Esophagus squamous epithelium (tissue), 5 donors: ENCODE data around the gene ZNF518A. TPM values are rescaled to one million over a fixed set of nuclear protein-coding genes. Genes with fewer than 3 reads are reported as not detected.

Source experiments
- DNase-seq: peaks from one replicate; lab custom pipeline; 2025; lab: John Stamatoyannopoulos, UW
- H3K27ac ChIP-seq, 4 donors: fragments of 200-600 bp; sonication (generic); one replicate each; pipeline ENCODE4 v1.5.1; 2016 to 2019; ENCODE audit warnings: mild to moderate bottlenecking in 1 of 4
- H3K27me3 ChIP-seq, 4 donors: fragments of 200-600 bp; sonication (generic); 1 replicate in 3 of 4; 2 replicates in 1 of 4; pipeline versions ENCODE4 v1.5.1 to v1.6.0; 2017 to 2021; ENCODE audit warnings: antibody characterized with exemption in 1 of 4
- H3K36me3 ChIP-seq, 3 donors: fragments of 200-600 bp; sonication (generic); one replicate each; pipeline ENCODE4 v1.5.1; 2016 to 2019
- H3K4me1 ChIP-seq, 3 donors: fragments of 200-600 bp; sonication (generic); one replicate each; pipeline ENCODE4 v1.5.1; 2017 to 2019
- H3K4me3 ChIP-seq, 4 donors: fragments of 200-600 bp; sonication (generic); 1 replicate in 3 of 4; 2 replicates in 1 of 4; pipeline ENCODE4 v1.5.1; 2016 to 2019; ENCODE audit warnings: mild to moderate bottlenecking in 2 of 4, moderate library complexity in 1 of 4
- H3K9me3 ChIP-seq, 3 donors: fragments of 200-600 bp; sonication (generic); one replicate each; pipeline ENCODE4 v1.5.1; 2016 to 2019
- CTCF ChIP-seq, 6 experiments: fragments of 450-650 bp in 4 of 6; fragments of 200-600 bp in 2 of 6; sonication (generic) in 2 of 6; IDR thresholded peaks; one replicate each; pipeline ENCODE4 v1.5.1; 2016 to 2019; ENCODE audit warnings: antibody characterized with exemption in 6 of 6, mild to moderate bottlenecking in 4 of 6, moderate library complexity in 4 of 6
- POLR2A ChIP-seq, 4 donors: fragments of 450-650 bp; IDR thresholded peaks; one replicate each; pipeline ENCODE4 v1.6.1; 2017; ENCODE audit warnings: antibody characterized with exemption in 4 of 4, mild to moderate bottlenecking in 4 of 4, moderate library complexity in 3 of 4
- WGBS, 2 donors: methylation state at CpG; one replicate each; pipeline ENCODE4 v1.1.5; 2018; 5-methylcytosine and 5-hydroxymethylcytosine counted together
- intact Hi-C: fragments of 100-400 bp; cut with DNase I; formaldehyde crosslinking; loops from one replicate; pipeline ENCODE4 v1.15.0; 2022
- total RNA-seq, 4 donors: library from RNA; depleted of rRNA; stranded (reverse); fragments of >200 nt; gene quantifications; one replicate each; pipeline ENCODE4 v1.1.0, GENCODE V29; 2016
- donor health status: DM: yes; HTN: yes; CAD: no.

Gene ZNF518A
- total RNA-seq, 4 donors from 2014 or later, result 8.3 to 16.4 (median 12.1) TPM

GRCh38 chr10:96096958-96097357, 33.1 kb upstream of the ZNF518A start:
- no peak for TF ChIP-seq POLR2A (IDR thresholded peaks at IDR 0.05)
- TF ChIP-seq CTCF (IDR thresholded peaks at IDR 0.05), result no peak
- no peak for DNase-seq
- Histone ChIP-seq H3K27me3 (peaks cover 0 to 99% (median 5%) of the 10 kb centered on the region in 4 donors), H3K4me1 (no peaks in the 10 kb centered on the region), H3K4me3 (no peak overlapping the region), H3K27ac (no peak overlapping the region), H3K36me3 (no peaks in the 10 kb centered on the region), H3K9me3 (peaks cover 0 to 4% (median 0%) of the 10 kb centered on the region in 3 donors)
- 39 to 77% methylated on average over 1 of the region's 1 CpG for WGBS, 2 donors
- intact Hi-C loops, result no loop called here

- intact Hi-C loops, result no loop called here
- DNase-seq, result no peak
- peaks cover 0 to 4% (median 0%) of the 10 kb centered on the region in 3 donors for H3K9me3 ChIP-seq
- TF ChIP-seq POLR2A (IDR thresholded peaks at IDR 0.05) (no peak), CTCF (IDR thresholded peaks at IDR 0.05) (no peak)
- no peak overlapping the region for H3K27ac ChIP-seq
- H3K27me3 ChIP-seq, result peaks cover 0 to 99% (median 5%) of the 10 kb centered on the region in 4 donors
- no peaks in the 10 kb centered on the region for H3K36me3 ChIP-seq
- H3K4me1 ChIP-seq, result no peaks in the 10 kb centered on the region
- H3K4me3 ChIP-seq, result no peak overlapping the region
- 79 to 84% methylated on average over 3 of the region's 3 CpGs for WGBS, 2 donors
Observed at GRCh38 chr10:96097865-96098264, 32.2 kb upstream of the ZNF518A start.

- intact Hi-C loops, result no loop called here
- peaks cover 0 to 96% (median 7%) of the 10 kb centered on the region in 4 donors for H3K27me3 ChIP-seq
- TF ChIP-seq POLR2A (IDR thresholded peaks at IDR 0.05) (no peak), CTCF (IDR thresholded peaks at IDR 0.05) (no peak)
Observed at GRCh38 chr10:96107623-96108038, 22.5 kb upstream of the ZNF518A start.

GRCh38 chr10:96112531-96112930, 17.6 kb upstream of the ZNF518A start:
- Histone ChIP-seq H3K27ac (no peak overlapping the region), H3K4me3 (no peak overlapping the region), H3K4me1 (no peaks in the 10 kb centered on the region), H3K27me3 (peaks cover 0 to 94% (median 12%) of the 10 kb centered on the region in 4 donors), H3K9me3 (peaks cover 0 to 6% (median 0%) of the 10 kb centered on the region in 3 donors), H3K36me3 (no peaks in the 10 kb centered on the region)
- intact Hi-C loops, result no loop called here
- WGBS, 2 donors, result 82 to 98% methylated on average over 7 of the region's 7 CpGs
- no peak for DNase-seq
- TF ChIP-seq CTCF (IDR thresholded peaks at IDR 0.05) (no peak), POLR2A (IDR thresholded peaks at IDR 0.05) (no peak)

More at GRCh38 chr10:96107623-96108038, 22.5 kb upstream of the ZNF518A start:
- no peak for DNase-seq
- Histone ChIP-seq H3K9me3 (peaks cover 0 to 6% (median 0%) of the 10 kb centered on the region in 3 donors), H3K27ac (no peak overlapping the region), H3K36me3 (no peaks in the 10 kb centered on the region), H3K4me3 (no peak overlapping the region), H3K4me1 (no peaks in the 10 kb centered on the region)
- 41 to 45% methylated on average over 3 of the region's 3 CpGs for WGBS, 2 donors

GRCh38 chr10:96118604-96119450, 11.3 kb upstream of the ZNF518A start:
- DNase-seq, result no peak
- no peaks in the 10 kb centered on the region for H3K36me3 ChIP-seq
- H3K27me3 ChIP-seq, result peaks cover 0 to 86% (median 12%) of the 10 kb centered on the region in 4 donors
- intact Hi-C loops, result no loop called here
- 77 to 85% methylated on average over 15 to 21 of the region's 21 CpGs for WGBS, 2 donors
- H3K4me3 ChIP-seq, result no peak overlapping the region
- TF ChIP-seq POLR2A (IDR thresholded peaks at IDR 0.05) (no peak), CTCF (IDR thresholded peaks at IDR 0.05) (no peak)
- H3K27ac ChIP-seq, result no peak overlapping the region
- no peaks in the 10 kb centered on the region for H3K9me3 ChIP-seq
- no peaks in the 10 kb centered on the region for H3K4me1 ChIP-seq
